ENCODE data around the gene GAREM2.
A peak's percentile ranks its signal among the peaks of the same experiment; 100 is the strongest.

GAREM2 gene

DNA sequence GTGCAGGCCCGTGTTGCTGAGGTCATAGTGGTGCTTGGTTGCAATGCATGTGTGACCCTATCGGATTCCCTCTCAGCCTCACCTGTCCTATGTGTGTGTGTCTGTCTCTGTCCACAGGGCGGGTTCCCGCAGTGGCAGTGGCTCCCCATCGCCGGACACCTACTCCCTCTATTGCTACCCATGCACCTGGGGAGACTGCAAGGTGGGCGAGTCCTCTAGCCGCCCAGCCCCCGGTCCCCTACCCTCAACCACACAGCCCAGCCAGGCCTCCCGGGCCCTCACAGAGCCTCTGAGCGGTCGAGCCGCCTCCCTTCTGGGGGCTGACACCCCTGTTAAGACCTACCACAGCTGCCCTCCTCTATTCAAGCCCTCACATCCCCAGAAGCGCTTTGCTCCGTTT is 14.2 kb downstream of the GAREM2 start:
- DNase-seq = no peak

GRCh38 chr2:26187537-26188104 is 14.7 kb downstream of the GAREM2 start:
- no peak for DNase-seq

DNA sequence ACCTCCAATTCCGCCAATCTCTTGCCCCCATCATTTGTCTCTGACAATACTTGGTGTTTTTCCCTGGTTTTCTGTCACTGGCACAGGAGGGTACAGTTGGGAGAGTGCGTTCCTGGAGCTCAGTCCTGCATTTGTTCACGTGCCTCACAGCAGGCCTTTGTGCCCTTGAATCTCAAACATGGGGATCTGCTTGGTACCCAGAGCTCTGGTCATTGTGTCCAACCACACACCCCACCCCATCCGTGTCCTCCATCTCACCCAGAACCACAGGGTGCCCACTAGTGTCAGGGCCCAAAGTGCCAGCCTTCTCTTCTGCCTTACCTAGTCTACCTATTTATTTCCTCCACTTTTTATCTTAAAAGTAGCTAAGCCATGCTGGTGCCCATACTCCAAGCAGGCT is 16.2 kb downstream of the GAREM2 start:
- DNase-seq = no peak

DNA sequence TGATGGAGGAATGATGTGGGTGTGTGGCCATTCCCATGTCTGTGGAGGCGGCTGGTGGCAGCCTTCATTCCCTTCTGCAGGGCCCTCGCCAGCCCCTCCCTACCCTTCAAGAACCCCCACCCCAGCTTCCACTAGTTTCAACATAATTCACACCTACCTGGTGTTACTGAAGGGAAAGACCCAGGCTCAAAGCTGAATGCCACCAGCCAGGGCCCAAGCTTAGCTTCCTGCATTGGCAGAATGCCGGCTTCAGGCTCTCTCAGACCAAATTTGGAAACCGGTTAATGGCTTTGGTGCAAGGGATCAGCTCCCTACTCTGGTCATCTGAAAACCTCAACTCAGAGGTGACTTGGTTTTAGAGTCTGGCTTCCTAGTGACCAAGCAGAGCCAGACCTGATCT is 16.9 kb downstream of the GAREM2 start:
- DNase-seq = peak in 4 of 56 donors; percentile 27 to 57 (median 30)

DNA sequence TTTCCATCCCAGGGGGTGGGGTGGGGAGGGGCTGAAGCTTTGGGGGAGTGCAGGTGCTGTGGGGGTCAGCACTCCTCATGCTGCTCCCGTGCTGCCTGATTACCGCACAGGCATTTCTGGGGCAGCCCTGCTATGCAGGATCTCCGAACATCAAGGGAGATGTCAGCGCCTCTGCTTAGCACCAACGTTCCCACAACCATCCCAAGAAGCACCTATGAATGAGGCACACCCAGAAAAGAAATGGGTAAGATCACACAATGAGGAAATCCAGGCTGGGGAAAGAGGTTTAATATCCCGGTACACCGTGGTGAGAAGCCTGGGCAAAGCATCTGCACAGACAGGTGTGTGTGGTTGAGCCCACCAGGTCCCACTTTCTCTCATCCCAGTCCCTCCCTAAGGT is 17.5 kb downstream of the GAREM2 start:
- no peak for DNase-seq

DNA sequence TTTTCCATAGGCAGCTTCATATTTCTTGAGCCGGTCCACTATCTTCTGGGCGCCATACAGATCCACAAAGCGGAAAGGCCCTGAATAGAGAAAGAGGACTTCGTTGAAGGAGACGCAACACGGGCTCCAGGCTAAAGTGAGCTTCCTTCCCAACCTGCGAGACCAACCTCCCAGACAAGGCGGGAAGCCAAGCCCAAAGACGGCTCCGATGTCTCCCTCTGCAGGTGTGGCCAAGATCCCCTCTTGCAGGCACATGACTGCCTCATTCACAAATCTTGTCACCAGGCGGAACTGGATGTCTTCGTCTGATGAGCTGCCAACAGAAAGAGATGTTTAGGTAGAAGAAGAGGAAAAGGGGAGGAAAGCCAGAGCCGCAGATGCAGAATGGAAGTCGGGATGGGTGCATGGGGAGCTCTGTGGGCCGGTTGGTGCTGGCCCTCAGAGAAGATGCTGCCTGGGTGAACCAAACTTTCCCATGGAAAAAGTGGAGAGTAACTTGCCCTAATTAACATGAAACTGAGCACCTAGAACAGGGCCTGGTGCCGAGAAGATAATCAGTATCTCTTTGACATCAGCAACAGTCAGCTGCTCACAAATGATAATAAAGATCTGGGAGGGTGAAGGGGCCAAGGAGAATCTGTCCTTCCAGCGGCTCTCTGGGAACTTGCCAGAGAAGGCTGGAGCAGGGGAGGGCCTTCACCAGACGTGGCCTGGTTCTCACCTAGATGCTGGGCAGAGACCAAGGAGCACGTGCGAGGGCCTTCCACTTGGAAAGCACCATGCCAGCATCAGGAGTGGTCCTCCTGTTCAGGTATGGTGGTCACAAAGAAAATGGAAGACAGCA is 18.6 kb downstream of the GAREM2 start:
- no peak for DNase-seq

DNA sequence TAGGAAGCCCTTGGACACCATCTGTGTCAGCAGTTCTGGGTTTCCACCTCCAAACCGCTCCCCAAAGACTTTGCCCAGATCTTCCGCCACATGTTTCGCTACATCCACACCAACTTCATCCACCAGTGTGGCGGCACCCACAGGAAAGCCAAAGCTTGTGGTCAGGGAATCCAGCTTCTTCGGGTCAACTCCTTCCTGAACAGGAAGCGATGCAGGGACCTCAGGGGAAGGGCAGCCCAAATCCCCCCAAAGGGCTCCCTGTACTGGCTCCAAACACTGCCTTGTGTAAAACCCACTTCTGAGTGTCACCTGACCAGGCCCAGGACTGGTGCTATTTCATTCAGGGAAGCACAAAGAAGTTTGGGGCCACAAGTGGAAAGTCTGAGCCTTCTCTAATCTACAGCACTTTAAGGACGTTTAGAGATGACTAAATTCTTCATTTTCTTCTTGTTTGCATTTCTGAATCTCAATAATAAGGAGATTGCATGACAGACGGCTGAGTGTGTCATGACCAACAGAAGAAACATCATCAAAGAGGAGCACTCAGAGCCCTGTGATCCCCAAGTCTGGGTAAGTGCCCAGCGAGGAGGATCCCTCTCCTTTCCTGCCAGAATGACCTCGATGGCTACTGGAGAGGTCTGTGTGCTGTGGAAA is 20.8 kb downstream of the GAREM2 start:
- no peak for DNase-seq

DNA sequence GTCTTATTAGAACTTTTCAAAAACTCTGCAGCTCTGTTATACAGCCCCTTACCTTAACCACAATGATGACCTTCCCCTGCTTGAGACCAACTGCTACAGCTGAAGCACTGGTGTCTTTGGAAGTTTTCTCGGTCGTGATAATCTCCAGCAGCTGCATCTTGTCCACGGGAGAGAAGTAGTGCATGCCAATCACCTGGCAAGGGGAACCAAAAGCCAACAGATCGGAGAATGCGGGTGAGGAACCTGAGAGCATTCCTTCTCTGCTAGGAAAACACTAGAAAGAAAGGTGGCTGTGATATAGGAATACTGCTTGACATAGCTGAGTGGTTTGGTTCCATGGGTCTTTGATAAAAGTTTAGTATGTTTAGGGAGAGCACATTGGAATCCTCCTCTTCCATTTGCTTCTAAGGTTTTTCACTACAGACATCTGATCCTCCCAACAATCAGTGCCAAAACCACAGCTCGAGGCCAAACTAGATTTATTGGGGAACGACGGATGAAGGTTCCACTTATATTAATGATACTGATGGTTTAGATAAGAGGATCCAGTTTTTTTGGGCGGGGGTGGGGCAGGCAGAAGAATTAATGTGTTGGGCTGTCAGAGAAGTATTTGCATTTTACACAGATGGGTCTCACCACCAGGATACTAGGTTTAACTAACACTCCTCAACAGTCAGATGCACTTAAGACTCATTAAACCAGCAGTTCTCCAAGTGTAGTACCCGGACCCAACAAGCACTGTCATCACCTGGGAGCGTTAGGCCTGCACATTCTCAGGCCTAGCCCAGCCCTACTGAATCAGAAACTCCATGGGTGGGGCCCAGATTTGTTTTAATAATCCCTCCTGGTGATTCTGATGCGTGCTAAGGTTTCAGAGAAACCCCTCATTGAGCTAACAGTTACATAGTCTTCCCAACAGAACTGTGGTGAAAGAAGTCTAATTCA is 22.4 kb downstream of the GAREM2 start:
- no peak for DNase-seq

- peak in 2 of 56 donors; percentile 20 for DNase-seq
These were observed 24.0 kb downstream of the GAREM2 start for GRCh38 chr2:26196683-26197418.

DNA sequence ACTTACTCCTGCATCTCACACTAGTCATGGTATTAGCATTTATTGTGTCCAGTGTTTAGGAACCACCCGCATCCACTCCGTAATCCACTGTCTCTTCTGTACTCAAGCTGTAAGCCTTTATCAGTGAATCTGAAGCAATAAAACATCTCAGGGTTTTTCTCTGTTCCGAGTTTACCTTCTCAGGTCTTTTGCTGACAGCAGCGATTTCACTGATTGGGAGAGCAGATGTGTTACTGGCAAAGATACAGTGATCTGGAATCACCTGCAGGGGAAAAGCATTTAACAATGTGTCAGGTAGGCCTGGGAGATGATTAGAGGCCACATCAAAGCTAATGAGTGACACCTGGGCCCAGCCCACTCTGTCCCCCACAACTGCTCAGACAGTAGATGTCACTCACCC is 24.6 kb downstream of the GAREM2 start:
- no peak for DNase-seq

- no peak for DNase-seq
These were observed 30.1 kb downstream of the GAREM2 start for GRCh38 chr2:26202981-26203490.

DNA sequence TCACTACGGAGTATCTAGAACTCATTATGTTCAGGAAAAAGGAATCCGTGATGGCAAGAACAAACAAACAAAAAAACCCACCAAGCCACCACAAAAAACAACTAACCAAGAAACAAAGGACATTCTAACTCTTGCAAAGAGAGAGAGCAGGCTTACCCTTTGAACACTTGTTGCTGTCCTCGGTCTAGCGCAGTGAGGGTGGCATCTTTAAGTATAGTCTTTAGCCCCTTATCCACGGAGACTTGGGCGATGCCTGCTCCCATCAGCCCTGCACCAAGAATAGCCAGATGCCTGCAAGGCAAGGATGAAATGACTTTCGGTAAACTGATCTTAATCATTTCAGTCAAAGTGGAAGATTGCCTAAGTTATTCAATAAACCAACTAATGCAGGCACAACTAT is 31.0 kb downstream of the GAREM2 start:
- no peak for DNase-seq

GRCh38 chr2:26212011-26212410 is 39.1 kb downstream of the GAREM2 start:
- DNase-seq = no peak

GRCh38 chr2:26214759-26215158 is 41.9 kb downstream of the GAREM2 start:
- no peak for DNase-seq

- DNase-seq = no peak
These were observed 42.9 kb downstream of the GAREM2 start for GRCh38 chr2:26215833-26216232.

DNA sequence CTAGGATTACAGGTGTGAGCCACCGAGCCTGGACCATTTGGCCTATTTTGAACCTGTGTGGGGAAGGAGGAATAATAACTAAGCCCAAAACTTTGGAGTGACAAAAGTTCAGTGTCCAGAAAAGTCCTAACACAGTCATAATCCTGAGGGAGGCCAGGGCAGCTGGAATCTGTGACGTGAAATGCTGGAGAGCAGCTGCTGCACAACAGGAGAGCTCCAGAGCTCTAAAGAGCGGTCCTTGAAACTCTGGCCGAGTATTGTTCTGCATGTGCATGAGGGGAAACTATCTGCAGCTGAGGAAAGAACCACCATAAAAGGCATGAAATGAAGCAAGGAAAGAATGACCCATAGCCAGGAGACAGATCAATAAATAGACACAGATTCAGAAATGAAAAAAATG is 43.7 kb downstream of the GAREM2 start:
- no peak for DNase-seq

GRCh38 chr2:26217720-26218119 is 44.8 kb downstream of the GAREM2 start:
- DNase-seq = no peak

DNA sequence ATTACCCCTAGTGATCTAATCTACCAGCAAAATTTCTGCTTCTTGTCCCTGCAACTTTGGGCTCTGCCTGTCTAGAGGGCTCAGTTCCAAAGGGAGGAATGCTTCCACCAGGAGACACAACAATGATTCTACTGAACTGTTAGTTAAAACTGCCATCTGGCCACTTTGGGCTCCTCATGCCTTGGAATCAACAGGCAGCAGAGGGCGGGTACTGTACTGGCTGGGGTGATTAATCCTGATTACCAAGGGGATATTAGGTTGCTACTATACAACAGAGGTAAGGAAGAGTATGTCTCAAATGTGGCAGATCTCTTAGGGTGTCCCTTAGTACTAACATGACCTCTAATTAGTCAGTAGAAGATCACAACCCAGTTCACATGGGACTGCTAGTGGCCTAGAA is 50.1 kb downstream of the GAREM2 start:
- no peak for DNase-seq

DNA sequence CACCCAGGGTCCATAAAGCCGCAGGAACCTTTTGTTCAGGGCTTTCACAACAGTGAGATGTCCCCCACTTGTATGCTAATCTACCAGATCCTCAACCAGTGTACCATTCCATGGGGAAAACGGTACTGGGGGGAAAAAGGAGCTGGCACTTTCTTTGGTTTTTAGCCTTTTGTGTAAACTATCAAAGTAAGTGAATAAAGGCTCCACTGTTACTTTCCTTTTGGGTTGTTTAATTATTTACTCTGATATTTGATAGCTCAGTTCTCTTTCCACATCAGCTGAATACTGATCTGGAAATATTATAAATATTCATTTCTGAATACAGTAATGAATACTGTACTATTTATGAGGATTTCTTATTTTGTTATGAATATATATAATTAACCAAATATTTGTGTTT is 51.2 kb downstream of the GAREM2 start:
- DNase-seq = no peak

GRCh38 chr2:26229595-26229994 is 56.7 kb downstream of the GAREM2 start:
- no peak for DNase-seq

DNA sequence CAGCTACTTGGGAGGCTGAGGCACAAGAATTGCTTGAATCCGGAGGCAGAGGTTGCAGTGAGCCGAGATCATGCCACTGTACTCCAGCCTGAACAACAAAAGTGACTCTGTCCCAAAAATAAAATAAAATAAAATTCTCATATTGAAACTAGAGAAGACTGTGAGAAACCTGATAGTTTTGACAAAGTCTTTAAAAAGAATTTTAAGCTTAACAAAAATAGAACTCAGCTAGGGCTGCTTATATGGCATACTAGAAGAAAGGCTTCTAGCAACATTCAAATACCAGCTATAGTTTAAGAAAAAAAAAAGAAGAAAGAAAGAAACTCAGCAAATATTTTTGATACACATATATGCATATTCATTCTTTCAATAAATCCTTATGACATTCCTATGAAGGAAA is 57.9 kb downstream of the GAREM2 start:
- no peak for DNase-seq
